Upper lobe of left lung (tissue), 6 donors: ENCODE results near the gene NVL. TPM values are rescaled to one million over a fixed set of nuclear protein-coding genes. Genes with fewer than 3 reads are reported as not detected.

ENCODE experiments used
- ATAC-seq, 2 donors: fragments of 200-7000 bp; cut with Tn5 transposase; one replicate each; pipeline ENCODE4 v1.9.1; 2022; ENCODE audit warnings: mild to moderate bottlenecking in 2 of 2, moderate library complexity in 2 of 2; ENCODE audit not compliant: low FRiP score in 2 of 2
- DNase-seq, 2 donors: peaks; one replicate each; pipeline ENCODE4 v3.0.0-alpha.2; 2019 to 2020
- H3K27ac ChIP-seq, 4 donors: fragments of 200-600 bp; sonication (generic); one replicate each; pipeline ENCODE4 v1.5.1; 2016 to 2019
- H3K27me3 ChIP-seq, 4 donors: fragments of 200-600 bp; sonication (generic); one replicate each; pipeline ENCODE4 v1.5.1; 2017 to 2019
- H3K36me3 ChIP-seq, 4 donors: fragments of 200-600 bp; sonication (generic); one replicate each; pipeline ENCODE4 v1.5.1; 2016 to 2019
- H3K4me1 ChIP-seq, 4 donors: fragments of 200-600 bp; sonication (generic); one replicate each; pipeline ENCODE4 v1.5.1; 2018 to 2019
- H3K4me3 ChIP-seq, 4 donors: fragments of 200-600 bp; sonication (generic); one replicate each; pipeline ENCODE4 v1.5.1; 2017 to 2019; ENCODE audit warnings: mild to moderate bottlenecking in 2 of 4, moderate library complexity in 1 of 4
- H3K9me3 ChIP-seq, 4 donors: fragments of 200-600 bp; sonication (generic); one replicate each; pipeline ENCODE4 v1.5.1; 2018 to 2019
- CTCF ChIP-seq, 6 experiments: fragments of 450-650 bp in 4 of 6; fragments of 200-600 bp in 2 of 6; sonication (generic) in 2 of 6; IDR thresholded peaks; one replicate each; pipeline ENCODE4 v1.5.1; 2016 to 2019; ENCODE audit warnings: antibody characterized with exemption in 6 of 6
- EP300 ChIP-seq, 4 donors: sonication (generic); formaldehyde crosslinking; IDR thresholded peaks; one replicate each; pipeline ENCODE4 v1.5.1; 2017; ENCODE audit warnings: antibody characterized with exemption in 4 of 4, control low read depth in 2 of 4
- POLR2A ChIP-seq, 4 donors: fragments of 450-650 bp; IDR thresholded peaks; one replicate each; pipeline ENCODE4 v1.5.1; 2016 to 2017; ENCODE audit warnings: antibody characterized with exemption in 4 of 4, mild to moderate bottlenecking in 2 of 4
- POLR2AphosphoS5 ChIP-seq, 2 donors: sonication (generic); formaldehyde crosslinking; IDR thresholded peaks; one replicate each; pipeline ENCODE4 v1.5.1; 2017; ENCODE audit warnings: antibody characterized with exemption in 2 of 2
- WGBS, 2 donors: methylation state at CpG; one replicate each; pipeline ENCODE4 v1.1.5; 2017 to 2018; 5-methylcytosine and 5-hydroxymethylcytosine counted together
- total RNA-seq, 6 donors: library from RNA; depleted of rRNA in 4 of 6; stranded (reverse); fragments of >200 nt in 4 of 6; gene quantifications; one replicate each; pipeline versions ENCODE4 v1.1.0 to v1.2.1, GENCODE V29; 2016 to 2021
- donor health status: DM: no; HTN: no; CAD: no; lungs with moderate emphysema.
- donor health status: DM: no; HTN: yes; CAD: no; lungs with severe emphysema.

The NVL gene
- 10 to 100 TPM; 20.2 to 56.6 (median 34.1) TPM for total RNA-seq

GRCh38 chr1:224329842-224330753 lies at the start of gene NVL:
NVL (minus strand) TSS chr1:224330172; CDS start chr1:224330127, 45 bp downstream.
- 0 to 1% methylated on average over 40 to 41 of the region's 52 CpGs for WGBS, 2 donors

DNA sequence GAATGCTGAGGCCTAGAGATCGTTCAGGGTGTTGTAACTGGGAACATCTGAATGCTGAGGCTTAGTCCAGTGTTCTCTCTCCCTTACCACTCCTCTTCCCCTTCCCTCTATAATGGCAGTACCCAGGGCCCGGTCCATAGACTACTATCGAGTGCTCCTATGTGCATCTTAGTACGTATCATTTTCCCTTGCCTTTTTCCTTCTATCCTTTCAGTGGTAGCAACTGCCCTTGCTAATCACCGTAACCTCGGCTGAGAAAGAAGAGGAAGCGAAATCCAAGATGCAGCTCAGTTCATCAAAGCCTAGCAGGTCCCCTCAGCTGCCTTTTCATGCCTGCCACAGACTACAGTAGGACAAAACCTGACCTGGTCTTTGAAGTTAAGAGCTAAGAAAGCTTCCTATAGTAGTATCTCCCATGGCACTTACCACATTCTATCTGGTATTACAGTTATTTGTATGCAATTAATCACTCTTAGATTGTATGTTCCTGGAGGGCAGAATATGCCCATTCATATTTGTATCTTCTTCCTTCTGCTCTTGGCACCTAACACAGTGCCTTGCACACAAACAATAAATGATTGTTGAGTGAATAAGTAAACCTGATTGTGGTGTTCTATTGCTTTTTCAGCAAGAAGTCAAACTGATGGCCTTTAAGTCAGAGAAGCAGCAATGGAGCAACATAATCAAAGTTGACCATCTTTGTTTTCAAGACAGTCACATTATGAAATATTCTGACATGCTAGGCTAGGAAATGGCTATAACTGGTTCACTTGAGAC lies 49.1 kb upstream of the NVL start:
- H3K36me3 ChIP-seq, result peaks cover 12 to 64% (median 27%) of the 10 kb centered on the region in 4 donors

More at GRCh38 chr1:224329842-224330753, at the start of gene NVL:
- peak; percentile 95 to 98 for ATAC-seq
- H3K27ac ChIP-seq, result peak within 1 kb of the TSS; percentile 87 to 96 (median 91)
- DNase-seq, result peak; percentile 85 to 94
- H3K9me3 ChIP-seq, result no peaks in the 10 kb centered on the region
- H3K4me3 ChIP-seq, result peak within 1 kb of the TSS; percentile 74 to 94 (median 84)
- peaks cover 0 to 10% (median 4%) of the 10 kb centered on the region in 4 donors for H3K36me3 ChIP-seq
- no peaks in the 10 kb centered on the region for H3K27me3 ChIP-seq
- TF ChIP-seq POLR2A (IDR thresholded peaks at IDR 0.05) (peak in 2 of 4 donors; percentile 38 to 67), POLR2AphosphoS5 (IDR thresholded peaks at IDR 0.05) (peak; percentile 49 to 74), EP300 (IDR thresholded peaks at IDR 0.05) (no peak)
- H3K4me1 ChIP-seq, result peaks cover 20 to 35% (median 21%) of the 10 kb centered on the region in 4 donors

DNA sequence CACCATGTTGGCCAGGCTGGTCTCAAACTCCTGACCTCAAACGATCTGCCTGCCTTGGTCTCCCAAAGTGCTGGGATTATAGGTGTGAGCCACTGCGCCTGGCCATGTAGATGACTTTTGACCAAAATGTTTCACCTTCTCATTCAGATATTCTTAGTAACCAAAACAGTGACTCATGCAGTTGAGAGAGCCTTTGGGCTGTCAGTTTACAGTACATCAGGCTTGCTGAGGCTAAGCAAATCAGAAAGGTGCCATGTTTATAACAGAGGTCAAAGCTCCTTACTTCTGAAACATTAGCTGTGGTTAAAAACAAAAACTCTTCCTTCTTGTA lies 47.7 kb upstream of the NVL start:
- ATAC-seq (no peak), DNase-seq (no peak)
- 86 to 88% methylated on average over 2 of the region's 2 CpGs for WGBS, 2 donors
- H3K27me3 ChIP-seq, result no peaks in the 10 kb centered on the region
- H3K4me1 ChIP-seq, result peaks cover 0 to 11% (median 2%) of the 10 kb centered on the region in 4 donors
- no peaks in the 10 kb centered on the region for H3K9me3 ChIP-seq
- H3K4me3 ChIP-seq, result no peak overlapping the region
- peak overlapping the region in 3 of 4 donors; percentile 2 to 74 (median 54) for H3K27ac ChIP-seq
- H3K36me3 ChIP-seq, result peaks cover 12 to 75% (median 38%) of the 10 kb centered on the region in 4 donors
- TF ChIP-seq POLR2AphosphoS5 (IDR thresholded peaks at IDR 0.05) (no peak), CTCF (IDR thresholded peaks at IDR 0.05) (no peak), EP300 (IDR thresholded peaks at IDR 0.05) (no peak), POLR2A (IDR thresholded peaks at IDR 0.05) (no peak)

More for the DNA sequence above, 49.1 kb upstream of the NVL start:
- Histone ChIP-seq H3K27me3 (no peaks in the 10 kb centered on the region), H3K27ac (peak overlapping the region in 3 of 4 donors; percentile 4 to 51 (median 45)), H3K4me3 (no peak overlapping the region), H3K9me3 (no peaks in the 10 kb centered on the region), H3K4me1 (peaks cover 0 to 11% (median 2%) of the 10 kb centered on the region in 4 donors)
- 69 to 84% methylated on average over 7 of the region's 7 CpGs for WGBS, 2 donors
- DNase-seq (no peak), ATAC-seq (peak in 1 of 2 donors; percentile 58)
- TF ChIP-seq POLR2A (IDR thresholded peaks at IDR 0.05) (no peak), CTCF (IDR thresholded peaks at IDR 0.05) (no peak), EP300 (IDR thresholded peaks at IDR 0.05) (no peak), POLR2AphosphoS5 (IDR thresholded peaks at IDR 0.05) (no peak)

- H3K36me3 ChIP-seq, result peaks cover 23 to 91% (median 55%) of the 10 kb centered on the region in 4 donors
- ATAC-seq, result no peak
- 77 to 84% methylated on average over 3 of the region's 3 CpGs for WGBS, 2 donors
- no peak overlapping the region for H3K4me3 ChIP-seq
- DNase-seq, result no peak
- TF ChIP-seq POLR2A (IDR thresholded peaks at IDR 0.05), result no peak
- TF ChIP-seq EP300 (IDR thresholded peaks at IDR 0.05), result no peak
- no peak for TF ChIP-seq CTCF (IDR thresholded peaks at IDR 0.05)
- no peak for TF ChIP-seq POLR2AphosphoS5 (IDR thresholded peaks at IDR 0.05)
- peaks cover 0 to 7% (median 2%) of the 10 kb centered on the region in 4 donors for H3K4me1 ChIP-seq
- no peaks in the 10 kb centered on the region for H3K9me3 ChIP-seq
- no peak overlapping the region for H3K27ac ChIP-seq
- no peaks in the 10 kb centered on the region for H3K27me3 ChIP-seq
Measured at GRCh38 chr1:224375059-224375458, 45.1 kb upstream of the NVL start.
